SJSA1 (cell line): ENCODE data around the gene VPS37B. TPM values are rescaled to one million over a fixed set of nuclear protein-coding genes. Genes with fewer than 3 reads are reported as not detected.

Experiments
- DNase-seq, 2 experiments: peaks; one replicate each; pipeline ENCODE4 v3.0.0-alpha.2; 2015 to 2020; ENCODE audit warnings: low spot score in 2 of 2, low read depth in 1 of 2
- H3K27ac ChIP-seq: fragments of 250-450 bp; sonication (Bioruptor Pico); 2 replicates; pipeline ENCODE4 v1.5.1; 2020; ENCODE audit warnings: mild to moderate bottlenecking, moderate library complexity
- H3K27me3 ChIP-seq: fragments of 250-450 bp; sonication (Bioruptor Pico); replicated peaks from 2 replicates; pipeline ENCODE4 v1.5.1; 2020; ENCODE audit warnings: mild to moderate bottlenecking, moderate library complexity
- H3K36me3 ChIP-seq: fragments of 250-450 bp; sonication (Bioruptor Pico); 2 replicates; pipeline ENCODE4 v1.5.1; 2020; ENCODE audit warnings: mild to moderate bottlenecking
- H3K4me1 ChIP-seq: fragments of 250-450 bp; sonication (Bioruptor Pico); replicated peaks from 2 replicates; pipeline ENCODE4 v1.6.1; 2021; ENCODE audit warnings: mild to moderate bottlenecking
- H3K4me3 ChIP-seq: fragments of 250-450 bp; sonication (Bioruptor Pico); 2 replicates; pipeline ENCODE4 v1.5.1; 2020; ENCODE audit warnings: mild to moderate bottlenecking
- H3K9me3 ChIP-seq: fragments of 250-450 bp; sonication (Bioruptor Pico); replicated peaks from 2 replicates; pipeline ENCODE4 v1.5.1; 2020; ENCODE audit warnings: mild to moderate bottlenecking
- total RNA-seq: library from RNA; depleted of rRNA; stranded (reverse); fragments of >200 nt; shearing (Covaris generic); gene quantifications from 2 replicates; pipeline ENCODE4 v1.2.3, GENCODE V29; 2014

The VPS37B gene
- total RNA-seq, 1 experiment from 2014 or later: 31.5 TPM

GRCh38 chr12:122844366-122844971 is 51.5 kb downstream of the VPS37B start:
- Histone ChIP-seq H3K27ac (no peak overlapping the region), H3K9me3 (no peaks in the 10 kb centered on the region), H3K27me3 (no peaks in the 10 kb centered on the region), H3K36me3 (peaks cover 5% of the 10 kb centered on the region), H3K4me1 (peaks cover 35% of the 10 kb centered on the region), H3K4me3 (no peak overlapping the region)
- no peak for DNase-seq

GRCh38 chr12:122843455-122843854 is 52.5 kb downstream of the VPS37B start:
- Histone ChIP-seq H3K4me3 (no peak overlapping the region), H3K4me1 (peaks cover 35% of the 10 kb centered on the region), H3K9me3 (no peaks in the 10 kb centered on the region), H3K27ac (no peak overlapping the region), H3K27me3 (no peaks in the 10 kb centered on the region), H3K36me3 (peaks cover 5% of the 10 kb centered on the region; the same call in 1 of the 2 replicates)
- DNase-seq: no peak

GRCh38 chr12:122842505-122843405 is 53.2 kb downstream of the VPS37B start:
- Histone ChIP-seq H3K27me3 (no peaks in the 10 kb centered on the region), H3K4me3 (no peak overlapping the region), H3K27ac (peak overlapping the region; percentile 87), H3K9me3 (no peaks in the 10 kb centered on the region), H3K4me1 (peaks cover 35% of the 10 kb centered on the region), H3K36me3 (peaks cover 5% of the 10 kb centered on the region; the same call in 1 of the 2 replicates)
- DNase-seq: peak; percentile 25 to 59

- H3K4me3 ChIP-seq: 0 out of 2 replicates have a peak overlapping the region, but pooled peaks have one; percentile 4
- no peaks in the 10 kb centered on the region for H3K9me3 ChIP-seq
- peaks cover 36% of the 10 kb centered on the region for H3K4me1 ChIP-seq
- peaks cover 5% of the 10 kb centered on the region; the same call in 1 of the 2 replicates for H3K36me3 ChIP-seq
- peak; percentile 82 to 89 for DNase-seq
- H3K27ac ChIP-seq: peak overlapping the region; percentile 87
- no peaks in the 10 kb centered on the region for H3K27me3 ChIP-seq
Observed at GRCh38 chr12:122841544-122842321, 54.2 kb downstream of the VPS37B start.

- Histone ChIP-seq H3K4me1 (peaks cover 42% of the 10 kb centered on the region), H3K36me3 (peaks cover 5% of the 10 kb centered on the region; the same call in 1 of the 2 replicates), H3K27ac (peak overlapping the region; percentile 87), H3K9me3 (no peaks in the 10 kb centered on the region), H3K27me3 (no peaks in the 10 kb centered on the region), H3K4me3 (no peak overlapping the region)
- DNase-seq: peak in 1 of 2 experiments; percentile 65
Observed at GRCh38 chr12:122840580-122841513, 55.1 kb downstream of the VPS37B start.

GRCh38 chr12:122839907-122840554 is 55.9 kb downstream of the VPS37B start:
- DNase-seq: no peak
- Histone ChIP-seq H3K27me3 (no peaks in the 10 kb centered on the region), H3K4me1 (peaks cover 42% of the 10 kb centered on the region), H3K27ac (no peak overlapping the region), H3K9me3 (no peaks in the 10 kb centered on the region), H3K4me3 (no peak overlapping the region), H3K36me3 (peaks cover 5% of the 10 kb centered on the region; the same call in 1 of the 2 replicates)

- Histone ChIP-seq H3K9me3 (no peaks in the 10 kb centered on the region), H3K27ac (no peak overlapping the region), H3K36me3 (peaks cover 5% of the 10 kb centered on the region; the same call in 1 of the 2 replicates), H3K4me3 (no peak overlapping the region), H3K27me3 (no peaks in the 10 kb centered on the region), H3K4me1 (peaks cover 52% of the 10 kb centered on the region)
- DNase-seq: no peak
Observed at GRCh38 chr12:122838841-122839240, 57.1 kb downstream of the VPS37B start.

GRCh38 chr12:122837306-122838265 is 58.3 kb downstream of the VPS37B start:
- Histone ChIP-seq H3K9me3 (no peaks in the 10 kb centered on the region), H3K4me3 (no peak overlapping the region), H3K27me3 (no peaks in the 10 kb centered on the region), H3K36me3 (peaks cover 1% of the 10 kb centered on the region; the same call in 1 of the 2 replicates), H3K27ac (no peak overlapping the region), H3K4me1 (peaks cover 46% of the 10 kb centered on the region)
- no peak for DNase-seq

- Histone ChIP-seq H3K27me3 (no peaks in the 10 kb centered on the region), H3K36me3 (no peaks in the 10 kb centered on the region), H3K9me3 (no peaks in the 10 kb centered on the region), H3K27ac (no peak overlapping the region), H3K4me3 (peak overlapping the region; percentile 54), H3K4me1 (peaks cover 33% of the 10 kb centered on the region)
- DNase-seq: peak in 1 of 2 experiments; percentile 23
Observed at GRCh38 chr12:122836027-122836921, 59.6 kb downstream of the VPS37B start.

- no peaks in the 10 kb centered on the region for H3K36me3 ChIP-seq
- no peak for DNase-seq
- H3K9me3 ChIP-seq: no peaks in the 10 kb centered on the region
- no peaks in the 10 kb centered on the region for H3K27me3 ChIP-seq
- no peak overlapping the region for H3K27ac ChIP-seq
- peaks cover 33% of the 10 kb centered on the region for H3K4me1 ChIP-seq
- peak overlapping the region; percentile 54 for H3K4me3 ChIP-seq
Observed at GRCh38 chr12:122835750-122836026, 60.2 kb downstream of the VPS37B start.
